ENCODE data around the gene SECTM1. TPM values are rescaled to one million over a fixed set of nuclear protein-coding genes. Genes with fewer than 3 reads are reported as not detected.
"Not testable (repeated sequence)": the region's sequence is repeated elsewhere in the genome, so short reads cannot be mapped to it uniquely, and the experiment has no call there.

Gene SECTM1
- total RNA-seq, 1 donor from 2014 or later, result not detected

DNA sequence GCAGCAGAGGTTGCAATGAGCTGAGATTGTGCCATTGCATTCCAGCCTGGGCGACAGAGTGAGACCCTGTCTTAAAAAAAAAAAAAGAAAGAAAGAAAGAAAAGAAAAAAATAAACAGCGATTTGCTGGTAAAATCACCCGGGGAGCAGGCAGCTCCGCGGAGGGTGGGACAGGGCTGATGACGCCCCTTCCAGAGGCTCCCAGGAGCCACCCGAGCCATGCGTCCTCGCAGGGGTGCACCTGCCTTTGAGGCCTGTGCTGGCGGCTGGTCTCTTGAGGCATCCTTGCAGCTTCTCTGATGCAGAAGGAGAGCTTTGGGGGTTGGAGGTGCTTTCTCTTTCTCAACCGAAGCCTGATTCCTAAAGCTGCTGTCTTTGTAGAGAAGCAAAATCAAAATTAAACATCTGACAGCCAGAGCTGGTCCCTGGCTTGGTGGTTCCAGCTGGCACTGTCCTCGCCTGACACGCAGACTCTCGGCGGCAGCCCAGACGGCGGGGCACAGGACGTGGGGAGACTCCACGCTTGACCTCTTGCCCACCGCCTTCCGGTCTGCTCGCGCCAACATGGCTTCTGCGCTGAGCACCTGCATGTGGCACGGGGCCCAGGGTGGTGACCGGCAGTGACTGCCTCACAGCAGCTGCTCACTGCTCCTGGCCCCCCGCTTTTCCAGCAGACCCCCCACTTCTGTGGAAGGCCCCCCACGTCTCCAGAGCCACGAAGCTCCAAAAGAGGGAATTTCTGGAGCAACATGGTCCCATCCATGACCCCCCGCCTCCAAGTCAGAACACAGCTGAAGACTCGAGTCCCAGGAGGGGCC, 44.6 kb upstream of the SECTM1 start:
- DNase-seq (ENCODE audit: low spot score, unreplicated experiment), result no peak
- TF ChIP-seq, protein P1, sequence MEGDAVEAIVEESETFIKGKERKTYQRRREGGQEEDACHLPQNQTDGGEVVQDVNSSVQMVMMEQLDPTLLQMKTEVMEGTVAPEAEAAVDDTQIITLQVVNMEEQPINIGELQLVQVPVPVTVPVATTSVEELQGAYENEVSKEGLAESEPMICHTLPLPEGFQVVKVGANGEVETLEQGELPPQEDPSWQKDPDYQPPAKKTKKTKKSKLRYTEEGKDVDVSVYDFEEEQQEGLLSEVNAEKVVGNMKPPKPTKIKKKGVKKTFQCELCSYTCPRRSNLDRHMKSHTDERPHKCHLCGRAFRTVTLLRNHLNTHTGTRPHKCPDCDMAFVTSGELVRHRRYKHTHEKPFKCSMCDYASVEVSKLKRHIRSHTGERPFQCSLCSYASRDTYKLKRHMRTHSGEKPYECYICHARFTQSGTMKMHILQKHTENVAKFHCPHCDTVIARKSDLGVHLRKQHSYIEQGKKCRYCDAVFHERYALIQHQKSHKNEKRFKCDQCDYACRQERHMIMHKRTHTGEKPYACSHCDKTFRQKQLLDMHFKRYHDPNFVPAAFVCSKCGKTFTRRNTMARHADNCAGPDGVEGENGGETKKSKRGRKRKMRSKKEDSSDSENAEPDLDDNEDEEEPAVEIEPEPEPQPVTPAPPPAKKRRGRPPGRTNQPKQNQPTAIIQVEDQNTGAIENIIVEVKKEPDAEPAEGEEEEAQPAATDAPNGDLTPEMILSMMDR (IDR thresholded peaks at IDR 0.05; ENCODE audit: unreplicated experiment), result no peak
- Mint-ChIP-seq H3K4me3 (ENCODE audit: low read depth) (no peak overlapping the region), H3K36me3 (ENCODE audit: insufficient read depth) (no peaks in the 10 kb centered on the region), H3K27me3 (peaks cover 26% of the 10 kb centered on the region), H3K4me1 (ENCODE audit: low read depth) (no peaks in the 10 kb centered on the region), H3K27ac (no peak overlapping the region), H3K9me3 (ENCODE audit: low read depth) (no peaks in the 10 kb centered on the region)

DNA sequence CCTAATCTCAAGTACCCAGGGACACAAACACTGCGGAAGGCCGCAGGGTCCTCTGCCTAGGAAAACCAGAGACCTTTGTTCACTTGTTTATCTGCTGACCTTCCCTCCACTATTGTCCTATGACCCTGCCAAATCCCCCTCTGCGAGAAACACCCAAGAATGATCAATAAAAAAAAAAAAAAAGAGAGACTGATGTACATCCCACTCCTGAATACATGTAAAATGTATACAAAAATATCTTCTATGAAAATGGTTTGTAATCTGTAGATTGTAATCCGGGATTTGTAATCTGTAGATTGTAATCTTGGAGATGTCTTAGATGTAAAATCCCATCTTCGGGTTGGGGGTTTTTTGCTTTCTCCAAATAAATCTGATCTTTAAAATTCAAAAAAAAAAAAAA, 43.7 kb upstream of the SECTM1 start:
- not testable (repeated sequence) for H3K27ac Mint-ChIP-seq; H3K4me1 Mint-ChIP-seq (ENCODE audit: low read depth)
- peaks cover 35% of the 10 kb centered on the region for H3K27me3 Mint-ChIP-seq

DNA sequence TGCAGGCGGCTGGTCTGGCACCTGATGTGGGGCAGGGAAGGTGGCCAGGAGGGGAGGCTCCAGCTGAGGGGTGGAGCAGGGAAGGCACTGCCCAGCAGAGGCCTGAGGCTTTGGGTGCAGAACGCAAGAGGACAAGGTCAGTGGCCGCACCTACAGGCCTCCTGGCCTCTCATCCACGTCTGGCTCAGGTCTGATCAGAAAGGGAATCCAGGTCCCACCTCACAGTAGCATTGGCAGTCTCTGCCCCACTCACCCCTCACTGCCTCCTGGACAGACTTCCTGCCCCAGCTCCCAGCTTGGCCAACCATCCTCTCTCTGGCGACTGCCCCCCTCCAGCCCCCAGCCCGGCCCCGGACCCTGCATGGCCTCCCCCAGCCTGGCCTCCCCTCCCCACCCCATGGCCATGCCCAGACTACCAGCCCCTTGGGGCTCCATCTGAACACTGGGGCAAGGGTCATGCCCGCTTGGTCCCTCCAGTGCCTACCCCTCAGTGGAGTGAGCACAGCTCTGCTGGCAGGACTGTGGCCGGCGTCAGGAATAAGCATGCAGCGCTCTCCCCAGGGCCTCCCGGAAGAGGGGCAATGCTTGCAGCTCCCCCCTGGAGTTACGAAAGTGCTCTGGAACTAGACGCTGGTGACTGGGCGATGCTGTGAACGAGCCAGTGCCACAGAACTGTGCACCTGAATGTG, 42.6 kb upstream of the SECTM1 start:
- Mint-ChIP-seq H3K27me3 (peaks cover 31% of the 10 kb centered on the region), H3K9me3 (ENCODE audit: low read depth) (no peaks in the 10 kb centered on the region), H3K4me1 (ENCODE audit: low read depth) (peaks cover 3% of the 10 kb centered on the region), H3K27ac (no peak overlapping the region), H3K36me3 (ENCODE audit: insufficient read depth) (no peaks in the 10 kb centered on the region), H3K4me3 (ENCODE audit: low read depth) (no peak overlapping the region)
- no peak for DNase-seq (ENCODE audit: low spot score, unreplicated experiment)
- TF ChIP-seq, protein P1 (IDR thresholded peaks at IDR 0.05; ENCODE audit: unreplicated experiment), result no peak

More for the DNA sequence above, 43.7 kb upstream of the SECTM1 start:
- not testable (repeated sequence) for H3K9me3 Mint-ChIP-seq (ENCODE audit: low read depth); DNase-seq (ENCODE audit: low spot score, unreplicated experiment); H3K36me3 Mint-ChIP-seq (ENCODE audit: insufficient read depth); H3K4me3 Mint-ChIP-seq (ENCODE audit: low read depth)

DNA sequence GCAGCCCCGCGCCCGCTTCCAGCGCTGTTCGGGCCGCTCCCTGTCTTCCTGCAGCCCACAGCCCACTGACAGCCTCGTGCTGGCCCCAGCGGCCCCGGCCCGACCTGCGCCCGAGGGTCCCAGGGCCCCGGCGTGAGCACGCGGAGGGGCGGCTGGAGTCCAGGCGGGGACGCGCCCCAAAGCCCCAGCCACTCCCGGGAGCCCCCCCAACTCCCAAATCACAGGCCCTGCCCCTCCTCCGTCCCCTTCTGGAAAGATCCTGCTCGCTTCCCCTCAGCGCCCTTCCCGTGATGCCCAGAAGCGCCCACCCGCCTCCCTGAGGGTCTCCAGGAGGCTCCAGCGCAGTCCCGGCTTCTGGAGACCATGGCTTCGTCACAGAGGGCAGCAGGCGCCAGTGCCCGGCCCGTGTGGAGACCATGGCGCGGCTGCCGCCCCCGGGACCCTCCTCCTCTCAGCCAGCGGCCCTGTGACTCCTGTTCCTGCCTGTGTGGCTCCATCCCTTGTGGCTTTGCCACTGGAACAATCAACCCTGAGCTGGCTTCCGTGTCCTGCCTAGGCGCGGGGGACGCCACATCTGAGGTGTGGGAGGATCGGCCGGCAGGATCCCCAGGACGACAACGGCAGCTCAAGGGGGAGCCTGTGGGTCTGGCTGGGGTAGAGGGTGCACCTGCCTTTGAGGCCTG, 41.9 kb upstream of the SECTM1 start:
- Mint-ChIP-seq H3K36me3 (ENCODE audit: insufficient read depth) (no peaks in the 10 kb centered on the region), H3K4me1 (ENCODE audit: low read depth) (peaks cover 3% of the 10 kb centered on the region), H3K9me3 (ENCODE audit: low read depth) (no peaks in the 10 kb centered on the region), H3K27ac (no peak overlapping the region), H3K27me3 (peaks cover 31% of the 10 kb centered on the region), H3K4me3 (ENCODE audit: low read depth) (no peak overlapping the region)
- no peak for DNase-seq (ENCODE audit: low spot score, unreplicated experiment)
- TF ChIP-seq, protein P1 (IDR thresholded peaks at IDR 0.05; ENCODE audit: unreplicated experiment), result no peak

DNA sequence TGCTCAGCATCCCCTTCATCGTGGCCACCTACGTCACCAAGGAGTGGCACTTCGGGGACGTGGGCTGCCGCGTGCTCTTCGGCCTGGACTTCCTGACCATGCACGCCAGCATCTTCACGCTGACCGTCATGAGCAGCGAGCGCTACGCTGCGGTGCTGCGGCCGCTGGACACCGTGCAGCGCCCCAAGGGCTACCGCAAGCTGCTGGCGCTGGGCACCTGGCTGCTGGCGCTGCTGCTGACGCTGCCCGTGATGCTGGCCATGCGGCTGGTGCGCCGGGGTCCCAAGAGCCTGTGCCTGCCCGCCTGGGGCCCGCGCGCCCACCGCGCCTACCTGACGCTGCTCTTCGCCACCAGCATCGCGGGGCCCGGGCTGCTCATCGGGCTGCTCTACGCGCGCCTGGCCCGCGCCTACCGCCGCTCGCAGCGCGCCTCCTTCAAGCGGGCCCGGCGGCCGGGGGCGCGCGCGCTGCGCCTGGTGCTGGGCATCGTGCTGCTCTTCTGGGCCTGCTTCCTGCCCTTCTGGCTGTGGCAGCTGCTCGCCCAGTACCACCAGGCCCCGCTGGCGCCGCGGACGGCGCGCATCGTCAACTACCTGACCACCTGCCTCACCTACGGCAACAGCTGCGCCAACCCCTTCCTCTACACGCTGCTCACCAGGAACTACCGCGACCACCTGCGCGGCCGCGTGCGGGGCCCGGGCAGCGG, 41.2 kb upstream of the SECTM1 start:
- peaks cover 30% of the 10 kb centered on the region for H3K27me3 Mint-ChIP-seq
- TF ChIP-seq, protein P1 (IDR thresholded peaks at IDR 0.05; ENCODE audit: unreplicated experiment), result no peak
- no peak overlapping the region for H3K4me3 Mint-ChIP-seq (ENCODE audit: low read depth)
- H3K9me3 Mint-ChIP-seq (ENCODE audit: low read depth), result no peaks in the 10 kb centered on the region
- H3K36me3 Mint-ChIP-seq (ENCODE audit: insufficient read depth), result no peaks in the 10 kb centered on the region
- DNase-seq (ENCODE audit: low spot score, unreplicated experiment), result no peak
- H3K4me1 Mint-ChIP-seq (ENCODE audit: low read depth), result peaks cover 3% of the 10 kb centered on the region
- H3K27ac Mint-ChIP-seq, result no peak overlapping the region
